ENCODE measurements around the gene HLX.

Gene HLX

DNA sequence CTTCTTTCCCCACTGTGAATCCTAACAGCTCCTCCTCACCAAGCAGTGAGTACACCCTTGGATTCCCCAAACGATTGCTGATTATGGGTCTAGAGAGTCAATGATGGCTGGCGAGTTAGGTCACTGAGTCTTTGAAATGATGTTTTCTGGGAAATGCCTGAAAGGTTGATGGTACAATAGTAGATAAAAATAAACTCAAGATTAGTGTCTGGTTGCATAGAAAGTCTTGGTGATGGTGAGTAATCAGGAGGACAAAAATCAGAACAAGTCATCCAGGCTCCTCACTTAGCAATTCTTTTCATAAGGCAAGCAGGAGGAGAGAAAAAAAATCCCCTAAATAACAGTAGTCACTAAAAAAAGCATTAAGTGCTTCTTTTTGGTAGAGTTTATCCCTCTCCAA lies 22.6 kb downstream of the HLX start:
- DNase-seq = no peak

DNA sequence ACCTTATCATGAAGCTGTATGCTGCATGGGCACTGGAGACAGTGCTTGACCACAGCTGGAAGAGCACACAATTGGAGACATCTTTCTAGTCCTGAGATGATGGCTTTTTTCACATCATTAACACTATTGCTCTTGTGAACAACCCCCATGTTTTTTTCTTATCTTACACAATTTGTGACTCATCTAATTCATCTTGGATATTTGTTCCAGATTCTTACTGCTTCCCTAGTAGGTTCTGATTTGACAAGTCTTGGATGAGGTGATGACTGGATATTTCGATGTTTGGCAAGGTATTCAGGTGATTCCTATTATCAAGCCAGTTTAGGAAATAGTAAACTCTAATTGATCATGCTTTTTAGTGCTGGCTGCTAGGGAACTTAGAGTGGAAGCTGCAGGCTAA lies 23.7 kb downstream of the HLX start:
- no peak for DNase-seq

DNA sequence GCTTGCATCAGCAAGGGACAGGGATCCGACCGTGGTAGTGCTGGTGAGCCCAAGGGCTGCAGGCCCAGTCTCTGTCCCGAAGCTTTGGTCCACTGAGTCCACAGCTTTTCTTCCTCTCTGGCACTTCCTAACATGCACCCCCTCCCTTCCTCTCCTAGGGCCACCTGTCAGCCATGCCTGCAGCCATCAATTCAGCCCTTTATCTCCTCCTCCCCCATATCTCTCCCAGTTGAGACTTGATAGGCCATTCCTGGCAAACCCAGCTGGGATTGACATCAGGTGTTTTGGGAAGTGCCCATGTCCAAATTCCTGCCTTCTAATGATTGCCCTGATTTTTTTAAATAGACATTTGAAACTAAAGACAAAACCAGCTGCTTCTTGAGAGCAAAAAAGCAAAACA lies 25.6 kb downstream of the HLX start:
- no peak for DNase-seq

GRCh38 chr1:220905650-220906560 lies 26.7 kb downstream of the HLX start:
- no peak for DNase-seq

- DNase-seq = peak; percentile 3
Observed at GRCh38 chr1:220906561-220907334, 27.5 kb downstream of the HLX start.

GRCh38 chr1:220908757-220909156 lies 29.5 kb downstream of the HLX start:
- DNase-seq = no peak

DNA sequence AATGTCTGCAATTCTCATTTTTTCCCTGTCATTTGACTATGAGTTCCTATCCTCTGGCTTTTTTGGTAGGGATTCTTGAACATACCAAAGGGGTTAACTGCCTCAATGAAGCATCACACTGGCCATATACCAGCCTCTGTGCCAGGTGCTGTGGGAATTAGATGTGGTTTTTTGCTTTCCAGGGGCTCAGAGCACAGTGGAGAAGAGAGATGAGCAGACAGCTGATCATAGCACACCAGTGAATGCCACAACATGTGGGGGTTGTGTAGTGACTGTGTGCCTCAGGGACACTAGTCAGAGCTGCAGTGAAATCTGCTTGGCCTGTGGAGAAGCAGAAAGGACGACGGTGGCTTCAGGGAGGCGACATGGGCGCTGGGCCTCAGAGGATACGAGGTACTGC lies 30.8 kb downstream of the HLX start:
- no peak for DNase-seq

DNA sequence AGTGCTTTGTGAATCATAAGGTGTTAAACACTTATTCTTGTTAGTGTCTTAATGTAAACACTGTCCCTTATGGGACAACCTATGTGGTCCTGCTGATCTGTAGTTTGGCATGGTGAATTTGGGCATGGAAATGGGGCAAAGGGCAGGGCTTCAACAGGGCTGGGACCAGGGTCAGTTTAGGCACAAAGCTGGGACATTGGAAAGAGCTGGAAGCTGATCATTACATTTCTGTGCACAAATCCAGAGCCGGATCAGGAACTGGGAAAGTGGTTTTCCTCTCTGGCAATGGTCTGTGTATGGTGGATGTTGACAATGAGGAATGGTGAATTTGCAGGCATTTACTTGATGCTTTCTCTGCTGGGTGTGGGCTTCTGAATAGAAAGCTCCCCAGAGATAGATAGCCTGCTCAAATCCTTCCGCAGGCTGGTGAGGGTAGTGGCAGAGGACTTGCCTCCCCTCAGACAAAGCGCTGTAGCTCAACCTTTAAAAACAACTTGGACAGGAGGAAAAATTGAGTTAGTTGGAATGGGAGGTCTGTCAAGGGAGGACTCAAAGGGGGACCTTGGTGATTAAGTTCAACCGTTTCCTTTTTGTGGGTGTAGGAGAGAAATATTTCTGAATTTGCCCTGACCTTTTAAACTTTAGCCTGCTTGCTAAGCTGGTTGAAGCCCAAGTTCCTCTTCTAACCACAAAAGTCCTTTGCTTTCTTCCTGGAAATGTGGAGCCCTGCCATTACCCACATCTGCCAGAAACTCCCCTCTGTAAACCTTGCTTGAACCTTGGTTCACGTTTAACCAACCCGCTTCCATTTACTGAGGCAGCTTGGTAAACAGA lies 35.3 kb downstream of the HLX start:
- no peak for DNase-seq

GRCh38 chr1:220915117-220915440 lies 35.8 kb downstream of the HLX start:
- DNase-seq = no peak

- no peak for DNase-seq
Observed at GRCh38 chr1:220915954-220916353, 36.7 kb downstream of the HLX start.

DNA sequence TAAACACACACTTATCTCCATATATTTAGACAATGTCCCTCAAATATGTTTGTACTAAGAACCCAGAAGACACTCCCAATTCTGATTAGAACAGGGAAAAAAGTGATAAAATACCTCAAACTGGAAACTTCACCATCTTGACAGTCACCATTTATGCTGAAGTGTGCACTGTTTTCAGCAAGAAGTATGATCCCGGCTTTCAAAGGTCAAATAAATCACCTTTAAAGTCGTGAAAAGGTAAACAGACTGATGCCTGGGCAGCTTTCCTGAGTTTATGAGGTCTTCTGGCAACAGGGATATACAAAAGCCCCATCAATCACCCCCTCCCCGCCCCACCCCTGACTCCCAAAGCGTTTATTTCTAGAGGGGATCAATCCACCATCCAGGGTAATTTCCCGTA lies 37.9 kb downstream of the HLX start:
- no peak for DNase-seq

DNA sequence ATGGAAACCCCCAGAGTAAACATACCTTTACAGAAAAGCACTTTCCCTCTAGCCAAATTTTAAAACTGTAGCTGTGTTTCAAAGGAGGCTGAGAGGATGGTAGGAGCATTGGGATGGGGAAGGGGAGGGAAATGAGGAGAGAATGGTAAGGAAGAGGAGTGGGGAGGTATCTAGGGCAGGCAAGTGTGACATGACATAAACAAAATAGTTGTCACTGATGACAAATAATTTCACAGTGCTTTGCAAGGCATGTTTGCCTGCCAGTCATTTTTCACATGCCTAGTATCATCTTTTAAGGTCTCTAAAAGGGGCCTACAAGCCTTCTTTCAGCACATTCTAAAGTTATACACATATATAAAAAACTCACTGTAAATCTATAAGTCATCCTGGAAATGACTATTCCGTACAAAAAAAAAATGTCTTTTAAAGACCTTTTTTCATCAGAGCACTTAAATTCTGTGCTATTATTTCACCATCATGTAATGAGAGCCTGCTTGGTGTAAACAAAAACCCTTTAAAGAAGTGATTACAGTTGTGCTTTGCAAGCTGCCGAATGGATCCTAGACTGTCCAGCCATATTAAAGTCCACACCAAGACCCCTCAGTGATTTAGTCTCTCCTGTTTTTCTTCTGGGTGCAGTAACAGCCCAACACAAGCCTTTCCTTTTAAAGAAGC lies 38.4 kb downstream of the HLX start:
- no peak for DNase-seq

DNA sequence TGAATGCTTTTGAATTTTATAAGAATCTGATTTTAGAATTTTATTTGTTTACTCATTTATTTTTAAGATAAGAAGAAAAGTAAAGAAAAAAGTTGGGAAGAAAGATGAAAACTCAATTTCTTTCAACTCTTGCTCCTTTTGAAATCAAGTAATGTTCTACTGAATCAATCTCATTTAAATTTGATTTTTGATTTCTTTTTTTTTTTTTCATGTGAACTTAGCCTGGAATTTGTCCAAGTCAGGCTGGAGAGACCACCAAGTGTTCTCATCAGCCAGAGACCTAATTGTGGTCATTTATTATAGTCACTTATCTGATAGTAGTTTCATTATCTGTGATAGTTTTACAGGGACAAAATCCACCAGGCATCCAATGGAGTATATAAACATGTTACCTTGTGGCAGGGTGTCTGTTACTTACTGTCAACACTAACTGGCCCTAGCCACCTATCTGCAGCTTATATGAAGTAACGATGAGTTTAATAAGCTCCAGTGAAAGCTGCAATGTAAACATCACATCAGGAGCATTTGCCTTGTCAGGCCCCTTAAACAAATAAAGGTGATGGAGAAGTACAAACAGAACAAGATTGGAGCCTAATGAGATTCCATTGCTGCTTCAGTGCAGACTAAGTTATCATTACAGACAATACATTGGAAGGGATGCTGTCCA lies 39.2 kb downstream of the HLX start:
- peak; percentile 54 for DNase-seq

DNA sequence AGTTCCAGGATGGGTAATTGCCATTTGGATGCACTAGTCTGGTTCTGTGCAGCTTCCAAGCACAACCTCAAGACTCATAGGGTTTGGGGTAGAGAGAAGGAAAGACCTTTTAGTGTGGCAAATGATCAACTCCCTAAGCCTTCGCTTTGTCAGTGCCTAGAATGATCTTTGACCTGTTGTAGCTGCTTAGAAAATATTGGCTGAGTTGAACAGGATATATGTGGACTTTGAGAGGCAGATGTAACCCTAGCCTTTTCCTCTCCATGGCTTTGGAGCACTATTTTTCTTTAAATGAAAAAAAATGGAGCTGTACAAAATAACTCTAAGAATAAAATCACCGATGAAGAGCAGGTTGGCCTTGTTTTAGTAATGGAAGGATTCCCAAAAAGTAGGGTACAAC lies 41.7 kb downstream of the HLX start:
- DNase-seq = no peak

DNA sequence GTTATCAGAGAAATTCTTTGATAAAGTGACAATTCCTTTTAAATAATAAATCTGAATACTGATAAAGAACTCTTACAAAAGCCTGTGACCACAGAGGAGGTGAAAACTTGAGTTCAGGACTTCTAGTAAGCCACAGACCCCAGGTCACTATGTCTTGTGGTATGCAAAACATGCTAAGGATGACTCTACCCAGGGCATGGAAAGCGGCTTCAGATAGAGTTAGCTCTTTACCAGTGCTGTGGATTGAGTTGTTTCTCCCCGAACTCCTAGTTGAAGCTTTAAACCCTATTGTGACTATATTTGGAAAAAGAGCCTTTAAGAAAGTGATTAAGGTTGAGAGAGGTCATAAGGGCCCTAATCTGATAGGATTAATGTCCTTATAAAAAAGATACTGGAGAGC lies 42.3 kb downstream of the HLX start:
- DNase-seq = no peak

DNA sequence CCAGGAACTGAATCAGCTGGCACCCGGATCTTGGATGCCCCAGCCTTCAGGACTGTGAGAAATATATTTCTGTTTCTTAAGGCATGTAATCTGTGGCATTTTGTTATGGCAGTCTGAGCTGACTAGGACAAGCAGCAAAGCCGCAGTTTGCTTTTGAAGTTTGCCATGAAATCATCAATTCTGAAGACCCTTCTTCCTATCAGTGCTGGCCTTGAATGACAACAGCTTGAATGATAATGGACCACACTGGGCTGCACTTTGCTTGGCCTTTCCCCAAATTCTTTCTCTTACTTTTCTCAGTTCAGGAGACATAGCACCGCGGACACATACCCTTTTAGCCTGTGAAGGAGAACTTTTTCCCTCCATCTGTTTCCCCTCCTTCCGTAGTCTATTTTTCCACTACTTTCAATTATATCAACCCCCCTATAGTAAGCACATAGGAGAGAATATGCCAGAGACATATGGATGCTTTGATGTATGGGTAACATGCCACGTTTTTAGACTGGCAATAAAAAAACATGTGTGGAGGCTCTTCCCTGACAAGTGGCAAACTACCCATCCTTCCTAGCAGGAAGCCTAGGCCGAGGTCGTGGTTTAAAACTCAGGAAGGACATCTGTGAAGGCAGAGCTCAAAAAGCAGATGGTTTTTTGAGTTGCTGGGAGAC lies 42.9 kb downstream of the HLX start:
- no peak for DNase-seq

DNA sequence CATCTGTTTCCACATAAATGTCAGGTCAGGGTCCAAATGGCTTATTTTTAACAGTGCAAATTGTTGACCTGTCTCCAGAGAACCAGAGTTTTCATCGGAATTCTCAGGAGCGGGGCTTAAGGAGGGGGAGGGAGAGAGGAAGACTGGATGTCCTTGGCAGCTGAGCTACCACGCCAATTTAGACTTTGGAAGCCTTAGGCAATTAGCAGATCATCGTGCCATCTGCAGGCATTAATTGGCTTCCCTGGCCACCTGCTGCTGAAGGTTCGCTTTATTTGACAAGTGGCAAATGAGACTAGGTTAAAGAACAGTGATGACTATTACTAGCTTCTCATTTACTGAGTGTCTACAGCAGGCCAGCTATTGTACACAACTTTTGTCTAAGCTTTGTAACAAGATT lies 43.7 kb downstream of the HLX start:
- peak; percentile 34 for DNase-seq

GRCh38 chr1:220924331-220924970 lies 45.2 kb downstream of the HLX start:
- no peak for DNase-seq

GRCh38 chr1:220925707-220926106 lies 46.5 kb downstream of the HLX start:
- no peak for DNase-seq

- no peak for DNase-seq
Observed at GRCh38 chr1:220926146-220926545, 46.9 kb downstream of the HLX start.

DNA sequence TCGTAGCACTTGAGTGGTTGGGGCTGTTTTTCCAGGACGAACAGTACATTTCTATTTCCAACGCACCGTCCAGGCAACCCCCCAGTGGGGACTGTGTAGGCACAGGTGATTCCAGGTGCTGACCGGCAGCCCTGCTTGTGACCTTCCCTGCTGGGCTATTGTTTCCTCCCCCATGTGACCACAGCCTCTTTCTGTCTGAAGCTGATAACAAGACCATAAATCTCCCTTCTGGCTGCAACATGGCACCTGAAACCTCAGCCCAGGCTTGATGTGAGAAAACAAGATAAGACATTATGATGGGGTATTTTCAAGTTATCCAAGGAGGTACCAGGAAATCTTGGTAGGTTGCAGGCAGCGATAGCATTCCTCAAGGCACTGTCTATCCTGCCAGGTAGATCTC lies 48.2 kb downstream of the HLX start:
- no peak for DNase-seq
